HL-60/S4 treated with retinoic acid at 250 ng/mL for 4 days and 3 days (cell line): ENCODE measurements around the gene RASGRF2.

Experiments
- in situ Hi-C: fragments of 300-500 bp; cut with MboI; formaldehyde crosslinking; loops from 2 replicates; pipeline ENCODE4 v1.7.0; 2022; ENCODE audit warnings: low sequenced_read_pairs

Gene RASGRF2

DNA sequence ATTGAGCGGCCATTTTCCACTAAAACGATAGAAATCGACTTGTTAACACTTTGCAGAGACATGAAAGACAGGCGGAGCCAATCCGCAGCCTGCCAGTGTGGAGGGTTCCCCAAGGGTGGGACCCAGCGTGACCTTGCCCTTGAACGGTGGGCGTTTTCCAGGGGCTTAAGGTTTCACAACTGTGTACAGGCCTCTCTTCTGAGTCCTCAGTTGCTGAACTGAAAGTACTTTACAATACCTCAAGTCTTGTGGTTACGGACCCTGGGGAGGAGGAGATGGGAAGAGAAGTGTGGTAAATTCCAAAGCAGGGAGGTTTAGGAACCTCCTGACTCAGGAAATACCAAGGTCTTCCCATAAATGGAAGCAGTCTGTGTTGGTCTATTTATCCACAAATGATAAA is 204.8 kb downstream of the RASGRF2 start:
- in situ Hi-C loops: no loop called here

DNA sequence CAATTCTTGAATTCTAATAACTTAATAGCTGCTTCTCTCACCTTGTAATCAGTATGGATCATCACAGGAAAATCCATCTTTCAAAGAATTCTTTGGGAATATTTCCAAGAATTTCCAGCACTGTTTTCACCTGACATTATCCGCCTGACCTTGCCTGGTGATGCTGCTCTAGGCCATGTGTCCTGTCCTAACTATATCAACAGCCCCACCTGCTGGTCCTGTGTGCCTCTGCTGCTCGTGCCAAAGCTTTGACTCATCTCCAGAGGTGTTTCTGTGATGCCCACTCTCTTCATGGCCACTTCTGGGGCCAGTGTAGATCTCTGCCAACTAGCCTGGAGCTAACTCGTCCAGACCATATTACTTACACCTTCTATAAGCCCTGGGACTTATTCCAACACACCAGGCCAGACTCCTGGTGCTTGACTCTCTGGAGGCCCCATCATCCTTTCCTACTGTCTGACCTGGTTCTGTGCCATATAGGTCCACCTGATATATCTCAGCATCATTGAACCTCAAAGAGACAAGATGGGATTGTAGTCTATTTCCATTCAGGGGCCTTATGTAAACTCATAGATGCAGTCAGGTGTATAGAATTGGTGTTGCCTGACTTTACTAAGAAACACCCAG is 205.4 kb downstream of the RASGRF2 start:
- in situ Hi-C loops: no loop called here

DNA sequence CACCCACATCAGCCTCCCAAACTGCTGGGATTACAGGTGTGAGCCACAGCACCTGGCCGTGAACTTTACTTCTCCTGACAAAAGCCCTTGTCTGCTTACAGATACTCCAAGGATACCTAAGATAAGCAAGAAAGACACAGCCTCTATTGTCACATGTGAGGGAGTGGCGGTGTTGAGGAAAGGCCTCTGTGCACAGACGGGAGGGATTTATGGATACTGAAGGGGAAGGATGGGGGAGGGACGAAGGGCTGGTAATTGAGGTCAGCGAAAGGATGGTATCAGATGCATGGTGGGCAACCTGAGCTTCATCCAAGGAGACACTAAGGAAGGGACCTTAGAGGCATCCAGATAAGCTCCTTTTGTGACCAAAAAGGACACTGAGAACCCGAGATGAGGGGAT is 206.3 kb downstream of the RASGRF2 start:
- in situ Hi-C loops: no loop called here

DNA sequence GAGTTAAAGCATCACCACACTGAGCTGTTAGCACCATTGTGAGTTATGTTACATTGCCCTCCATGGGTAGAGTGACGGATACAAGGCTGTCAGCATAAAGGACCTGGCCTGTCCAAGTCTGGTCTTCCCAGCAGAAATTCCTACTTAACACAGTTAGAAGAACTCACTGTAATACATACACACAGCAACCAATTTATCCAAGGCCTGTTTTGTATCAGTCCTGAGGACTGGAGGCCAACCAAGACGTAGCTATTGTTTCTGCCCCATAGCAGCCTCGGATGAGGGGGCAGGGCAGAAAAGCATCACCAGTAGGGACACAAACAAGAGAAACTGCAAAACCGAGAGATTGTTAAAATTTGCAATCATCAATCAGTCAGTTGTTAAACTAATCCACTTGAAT is 206.9 kb downstream of the RASGRF2 start:
- in situ Hi-C loops: no loop called here

DNA sequence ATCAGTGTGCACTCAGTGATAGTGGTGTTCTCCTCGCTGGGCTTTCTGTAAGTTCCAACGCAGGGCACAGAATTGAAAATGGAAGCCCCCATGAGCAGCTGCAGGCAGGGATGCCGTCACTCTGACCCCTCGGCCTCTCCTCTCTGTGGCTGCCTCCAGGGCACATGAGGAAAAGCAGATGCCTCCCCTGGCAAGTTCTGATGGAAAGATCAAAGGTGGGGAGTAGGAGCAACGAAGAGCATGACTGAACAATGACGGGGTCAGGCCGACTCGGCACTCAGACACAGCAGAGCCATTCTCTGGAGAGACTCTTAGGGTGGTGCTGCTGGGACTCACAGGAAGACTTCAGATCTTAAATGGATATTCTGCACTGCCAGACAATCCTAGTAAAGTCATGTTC is 207.4 kb downstream of the RASGRF2 start:
- in situ Hi-C loops: no loop called here

DNA sequence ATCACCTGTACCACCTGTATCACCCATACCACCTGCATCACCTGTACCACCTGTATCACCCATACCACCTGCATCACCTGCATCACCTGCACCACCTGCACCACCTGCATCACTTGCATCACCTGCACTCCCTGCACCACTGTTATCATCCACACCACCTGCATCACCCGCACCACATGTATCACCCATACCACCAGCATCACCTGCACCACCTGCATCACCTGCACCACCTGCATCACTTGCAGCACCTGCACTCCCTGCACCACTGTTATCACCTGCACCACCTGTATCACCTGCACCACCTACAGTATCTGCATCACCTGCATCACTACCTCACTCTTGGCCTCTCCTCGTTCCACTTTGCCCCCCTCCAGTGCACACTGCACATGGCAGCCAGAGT is 209.8 kb downstream of the RASGRF2 start:
- in situ Hi-C loops: no loop called here

DNA sequence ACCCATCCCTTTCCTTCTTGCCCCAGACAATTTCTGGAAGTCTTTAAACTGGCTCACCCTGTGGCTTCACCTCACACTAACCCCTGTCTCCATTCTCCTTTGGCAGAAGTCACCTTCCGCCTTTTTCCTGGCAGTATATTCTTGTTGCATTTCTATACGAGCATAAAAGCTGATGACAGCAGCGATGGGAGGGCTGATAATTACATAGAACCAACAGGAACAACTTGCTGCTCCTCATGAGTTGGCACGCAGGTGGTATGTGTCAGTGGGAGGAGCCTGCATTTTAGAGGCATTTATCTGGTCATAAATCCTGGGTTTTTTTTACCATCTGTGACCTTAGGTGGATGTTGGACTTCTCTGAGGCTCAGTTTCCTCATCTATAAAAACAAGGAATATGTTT is 211.6 kb downstream of the RASGRF2 start:
- in situ Hi-C loops: no loop called here

DNA sequence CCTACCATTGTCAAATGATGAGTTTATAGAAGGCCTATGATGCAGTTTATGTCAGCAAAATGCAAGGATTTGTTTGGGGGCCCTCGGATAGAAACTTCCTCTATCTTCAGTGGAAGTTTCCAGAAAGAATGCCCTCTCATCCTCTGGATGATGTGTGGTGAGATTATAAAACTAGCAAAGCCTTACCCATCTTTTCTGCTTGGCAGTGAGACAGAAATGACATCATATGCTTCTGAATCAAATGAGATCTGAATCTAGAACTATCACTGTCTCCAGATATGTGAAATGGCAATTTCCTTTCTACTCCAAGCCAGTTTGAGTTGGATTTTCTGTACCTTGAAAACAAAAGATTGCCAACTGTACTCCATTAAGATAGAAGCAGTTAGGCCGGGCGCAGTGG is 212.5 kb downstream of the RASGRF2 start:
- in situ Hi-C loops: no loop called here

- in situ Hi-C loops: loop anchor here (25.0 kb wide), 1 partner anchor 490 kb away; no protein-coding TSS in a partner anchor
Observed at GRCh38 chr5:81177061-81177460, 216.9 kb downstream of the RASGRF2 start.

DNA sequence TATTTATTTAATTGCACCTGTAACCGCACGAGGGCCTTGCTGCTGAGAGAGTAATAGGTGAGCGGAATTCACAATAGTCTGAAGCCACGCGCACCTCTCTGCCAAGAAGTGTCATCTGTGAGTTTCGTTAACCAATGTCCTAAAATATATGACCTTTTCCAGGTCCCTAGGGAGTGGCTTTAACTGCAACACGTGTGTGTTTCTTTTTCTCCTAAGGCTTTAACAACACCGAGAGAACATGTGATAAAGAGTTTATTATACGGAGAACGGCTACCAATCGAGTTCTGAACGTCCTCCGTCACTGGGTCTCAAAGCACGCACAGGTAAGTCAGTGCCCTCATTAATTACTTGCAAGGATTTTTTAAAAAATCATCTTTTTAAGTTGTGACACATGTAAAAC is 219.8 kb downstream of the RASGRF2 start:
- in situ Hi-C loops: loop anchor here (25.0 kb wide), 1 partner anchor 493 kb away; no protein-coding TSS in a partner anchor

- in situ Hi-C loops: loop anchor here (25.0 kb wide), 1 partner anchor 494 kb away; no protein-coding TSS in a partner anchor
Observed at GRCh38 chr5:81180780-81181460, 220.8 kb downstream of the RASGRF2 start.

DNA sequence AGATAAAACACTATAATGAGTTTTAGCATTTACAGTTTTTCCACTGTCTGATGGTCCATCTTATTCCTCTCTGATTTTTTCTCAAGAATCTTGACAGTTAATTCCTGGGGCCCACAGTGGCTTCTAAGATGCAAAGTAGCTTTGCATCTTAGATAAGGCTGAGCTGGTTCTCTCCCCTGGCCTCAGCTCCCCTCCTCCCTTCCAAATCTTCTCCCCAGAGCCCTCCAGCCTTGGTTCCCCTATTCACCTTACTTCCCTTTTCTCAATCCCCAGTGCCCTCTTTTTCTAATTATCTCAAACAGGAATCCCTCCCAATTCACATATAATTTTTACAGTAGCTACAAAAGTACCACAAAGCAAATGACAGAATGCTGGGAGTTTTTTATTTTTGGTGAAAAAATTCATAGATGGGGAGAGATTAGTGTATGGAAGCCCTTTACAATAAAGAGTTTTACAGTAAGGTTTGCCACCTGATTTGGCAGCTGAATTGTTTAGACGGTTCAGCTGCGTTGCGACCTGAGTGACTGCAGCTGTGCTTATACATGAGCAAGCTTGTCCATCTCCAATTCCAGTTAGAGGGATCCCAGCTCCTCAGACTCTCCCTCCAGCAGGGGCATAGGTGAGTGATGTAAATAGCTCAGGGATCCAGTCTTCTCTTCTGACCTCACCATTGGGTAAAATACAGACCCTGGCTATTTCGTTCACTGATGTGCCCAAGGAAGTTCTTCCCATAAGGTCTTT is 221.6 kb downstream of the RASGRF2 start:
- in situ Hi-C loops: loop anchor here (25.0 kb wide), 1 partner anchor 494 kb away; no protein-coding TSS in a partner anchor

DNA sequence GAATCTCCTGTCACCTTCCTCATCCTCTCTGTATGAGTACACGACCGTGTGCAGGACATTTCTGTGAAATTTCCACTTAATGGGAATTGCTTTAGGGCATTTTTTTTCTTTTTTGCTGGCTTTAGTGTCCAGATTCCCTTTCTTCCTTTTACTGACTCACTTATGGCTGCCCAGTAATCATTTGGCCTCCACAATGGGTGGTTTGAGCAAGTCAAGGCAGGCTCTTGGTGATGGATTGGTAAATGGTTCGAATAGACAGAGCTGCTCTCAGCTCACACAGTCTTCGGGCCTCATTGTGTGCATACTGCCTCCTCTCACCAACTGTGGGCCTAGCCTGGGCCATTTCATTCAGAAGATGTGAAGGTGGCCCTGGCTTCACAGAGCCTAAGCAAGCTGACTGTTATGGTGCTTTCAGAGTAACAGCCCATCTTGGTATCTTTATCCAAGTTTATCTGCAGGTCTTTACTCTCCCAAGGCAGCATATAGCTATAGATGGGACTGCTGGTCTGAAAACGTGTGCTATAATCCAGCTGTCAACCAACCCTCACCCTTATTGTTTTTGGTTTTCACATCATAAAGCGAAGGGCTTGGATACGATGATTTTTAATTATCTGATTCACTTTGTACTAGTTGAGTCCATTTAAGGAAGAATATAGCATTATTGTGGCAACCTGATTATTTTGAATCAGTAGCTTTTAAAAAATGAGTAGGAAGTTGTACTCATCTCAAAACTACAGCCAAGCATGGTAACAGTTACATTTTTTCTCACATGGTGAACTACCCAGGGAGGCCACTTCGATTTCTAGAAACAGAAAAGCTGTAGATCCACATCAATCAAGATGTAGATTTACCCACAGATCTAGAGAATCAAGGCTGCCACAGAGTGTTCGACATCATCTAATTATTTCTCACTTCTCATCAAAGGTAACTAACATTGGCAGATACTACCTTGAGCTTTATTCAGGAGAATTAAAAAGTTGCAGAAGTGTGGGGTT is 222.5 kb downstream of the RASGRF2 start:
- in situ Hi-C loops: loop anchor here (25.0 kb wide), 1 partner anchor 495 kb away; no protein-coding TSS in a partner anchor

DNA sequence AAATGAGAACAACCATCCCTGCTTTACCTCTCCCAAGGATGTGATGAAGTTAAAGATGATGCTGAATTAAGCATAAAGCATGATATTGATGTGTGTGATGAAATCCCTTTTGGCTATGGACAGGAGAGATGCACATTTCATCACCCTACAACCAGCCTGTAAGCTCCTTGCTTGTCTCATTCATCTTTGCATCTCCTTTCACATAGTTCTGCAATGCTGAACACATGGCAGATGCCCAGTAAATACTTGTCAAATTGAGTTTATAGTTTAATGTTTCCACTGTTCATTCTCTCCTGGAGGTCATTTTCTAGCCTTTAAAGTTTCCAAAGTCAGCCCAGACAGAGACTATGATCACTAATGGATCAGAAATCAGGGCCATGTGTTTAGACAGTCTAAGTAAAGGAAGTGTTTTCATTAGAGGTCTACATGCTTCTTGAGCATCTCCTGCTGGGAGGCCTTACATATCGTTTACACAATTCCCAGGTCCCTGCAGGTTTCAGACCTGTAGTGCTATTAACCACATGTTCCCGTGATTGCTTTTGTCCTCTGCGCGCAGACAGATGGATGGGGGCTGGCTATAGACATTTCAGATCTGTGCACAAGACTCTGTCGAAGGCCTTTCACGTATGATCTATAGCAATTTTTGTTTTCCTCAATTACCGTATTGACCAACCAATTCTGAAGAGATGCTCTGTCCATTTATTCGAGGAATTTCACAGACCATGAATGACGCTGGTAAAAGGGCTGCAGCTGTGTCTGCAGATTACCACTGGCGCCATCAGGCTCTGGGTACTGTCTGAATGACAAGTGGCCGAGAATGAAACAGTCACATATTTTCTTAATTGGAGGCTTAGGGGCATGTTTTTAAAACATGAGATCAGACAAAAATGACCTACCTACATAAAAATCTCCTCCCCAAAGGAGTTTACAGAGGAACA is 223.9 kb downstream of the RASGRF2 start:
- in situ Hi-C loops: loop anchor here (25.0 kb wide), 1 partner anchor 497 kb away; no protein-coding TSS in a partner anchor

GRCh38 chr5:81184749-81185110 is 224.6 kb downstream of the RASGRF2 start:
- in situ Hi-C loops: loop anchor here (25.0 kb wide), 1 partner anchor 497 kb away; no protein-coding TSS in a partner anchor

GRCh38 chr5:81187885-81188284 is 227.7 kb downstream of the RASGRF2 start:
- in situ Hi-C loops: loop anchor here (25.0 kb wide), 1 partner anchor 501 kb away; no protein-coding TSS in a partner anchor

DNA sequence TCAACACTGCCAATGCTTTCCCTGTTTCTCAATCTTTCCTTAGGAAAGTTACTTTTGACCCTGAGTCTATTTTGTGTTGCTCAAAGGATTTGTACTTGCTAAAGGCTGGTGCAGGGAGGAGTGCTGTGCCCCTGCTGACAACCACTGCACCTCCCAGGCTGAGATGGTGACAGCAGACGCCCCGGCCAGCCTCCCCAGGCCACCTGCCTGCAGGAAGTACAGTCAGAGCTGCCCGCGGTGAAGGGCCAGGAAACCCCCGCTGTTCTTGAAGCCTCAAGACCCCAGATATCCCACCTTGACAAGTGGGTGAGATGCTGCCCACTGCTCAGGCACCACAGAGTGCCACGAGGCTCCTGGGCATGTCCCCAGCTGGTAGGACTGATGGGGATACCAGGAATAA is 228.8 kb downstream of the RASGRF2 start:
- in situ Hi-C loops: loop anchor here (25.0 kb wide), 1 partner anchor 502 kb away; no protein-coding TSS in a partner anchor

- in situ Hi-C loops: loop anchor here (25.0 kb wide), 1 partner anchor 503 kb away; no protein-coding TSS in a partner anchor
Observed at GRCh38 chr5:81189875-81190498, 229.8 kb downstream of the RASGRF2 start.
